GM12878 (cell line): Measurements from ENCODE around the gene PRKACG. TPM values are rescaled to one million over a fixed set of nuclear protein-coding genes. Genes with fewer than 3 reads are reported as not detected.

Source experiments
- ATAC-seq: fragments of 200-7000 bp; cut with Tn5 transposase; 3 replicates; pipeline ENCODE4 v1.9.1; 2020; ENCODE audit warnings: mild to moderate bottlenecking, moderate library complexity
- BruUV-seq: library from RNA; stranded (reverse); fragments of 400-500 nt; replicated peaks from 2 replicates; lab custom pipeline; 2021; lab: Mats Ljungman, UMichigan
- CTCF ChIA-PET: fragments of 300-600 bp; sonication (Branson Sonifier 250); formaldehyde crosslinking; extraction: SDS; loops from one replicate; lab custom pipeline; 2021; ENCODE audit warnings: inconsistent platforms; lab: Yijun Ruan, JAX
- POLR2A ChIA-PET: fragments of 350-600 bp; formaldehyde crosslinking; extraction: SDS; loops from one replicate; lab custom pipeline; 2021; ENCODE audit warnings: inconsistent platforms; lab: Charles Lee
- RAD21 ChIA-PET: fragments of 300-600 bp; sonication (Branson Sonifier 250); formaldehyde crosslinking; loops from one replicate; lab custom pipeline; 2023; ENCODE audit warnings: antibody characterized with exemption; ENCODE audit not compliant: unreplicated experiment; lab: Charles Lee
- SMC1A ChIA-PET: fragments of 300-600 bp; sonication (Branson Sonifier 250); formaldehyde crosslinking; loops from one replicate; lab custom pipeline; 2023; ENCODE audit not compliant: unreplicated experiment, uncharacterized antibody; lab: Charles Lee
- DNase-seq: peaks from one replicate; pipeline ENCODE4 v3.0.0-alpha.2; 2011; ENCODE audit warnings: low read depth, low spot score
- FAIRE-seq: peaks from 3 replicates; lab custom pipeline; 2011; peaks lifted over from hg19 to GRCh38; lab: Jason Lieb, UNC
- H2AFZ ChIP-seq: 2 replicates; pipeline ENCODE4 v1.6.0; 2011; ENCODE audit warnings: low read depth, low read length, control low read depth; ENCODE audit not compliant: control insufficient read depth
- H3K27ac ChIP-seq: 2 replicates; pipeline ENCODE4 v1.5.1; 2011; ENCODE audit warnings: control low read depth; ENCODE audit not compliant: control insufficient read depth, insufficient read depth
- H3K27me3 ChIP-seq, 2 experiments: replicated peaks in 1 of 2; 2 replicates each; pipeline versions ENCODE4 v1.6.0 to v1.6.1; 2011; ENCODE audit warnings: low read length in 1 of 2; ENCODE audit not compliant: control insufficient read depth in 2 of 2, insufficient read depth in 2 of 2
- H3K36me3 ChIP-seq, 2 experiments: 2 replicates each; pipeline ENCODE4 v1.5.1; 2011; ENCODE audit warnings: low read length in 1 of 2; ENCODE audit not compliant: control insufficient read depth in 2 of 2, insufficient read depth in 2 of 2
- H3K4me1 ChIP-seq: 2 replicates; pipeline ENCODE4 v1.6.1; 2011; ENCODE audit warnings: mild to moderate bottlenecking, low read length, moderate library complexity, mixed read lengths; ENCODE audit not compliant: control insufficient read depth, insufficient read depth
- H3K4me2 ChIP-seq: 2 replicates; pipeline ENCODE4 v1.6.0; 2011; ENCODE audit warnings: control low read depth; ENCODE audit not compliant: control insufficient read depth, insufficient read depth
- H3K4me3 ChIP-seq: fragments of 200-600 bp; sonication (generic); 2 replicates; pipeline ENCODE4 v1.5.1; 2016
- H3K79me2 ChIP-seq: 2 replicates; pipeline ENCODE4 v1.6.0; 2011; ENCODE audit warnings: low read length; ENCODE audit not compliant: control insufficient read depth, insufficient read depth
- H3K9ac ChIP-seq: 2 replicates; pipeline ENCODE4 v1.8.0; 2011; ENCODE audit warnings: low read length, control low read depth, mixed read lengths; ENCODE audit not compliant: control insufficient read depth, insufficient read depth
- H3K9me3 ChIP-seq: replicated peaks from 3 replicates; pipeline ENCODE4 v1.5.1; 2011; ENCODE audit warnings: mild to moderate bottlenecking, low read length; ENCODE audit not compliant: control insufficient read depth, insufficient read depth
- H4K20me1 ChIP-seq: 2 replicates; pipeline ENCODE4 v1.6.0; 2011; ENCODE audit not compliant: control insufficient read depth, insufficient read depth
- ATF2 ChIP-seq: IDR thresholded peaks from 2 replicates; pipeline ENCODE4 v1.6.1; 2012; ENCODE audit warnings: low read length, inconsistent platforms
- ATF3 ChIP-seq: IDR thresholded peaks from 2 replicates; pipeline ENCODE4 v1.6.1; 2011; ENCODE audit warnings: low read depth, mild to moderate bottlenecking, low read length, moderate library complexity, borderline replicate concordance; ENCODE audit errors: extremely low read depth
- CBFB ChIP-seq: IDR thresholded peaks from 2 replicates; pipeline ENCODE4 v1.6.1; 2016; ENCODE audit warnings: antibody characterized with exemption, low read depth
- CEBPB ChIP-seq, 2 experiments: fragments of 150-350 bp in 1 of 2; IDR thresholded peaks; 2 replicates each; pipeline ENCODE4 v1.6.1; 2012 to 2014; ENCODE audit warnings: low read depth in 2 of 2, low read length in 2 of 2, borderline replicate concordance in 1 of 2, inconsistent platforms in 1 of 2
- CEBPZ ChIP-seq: fragments of 150-350 bp; IDR thresholded peaks from 2 replicates; pipeline ENCODE4 v1.6.1; 2016; ENCODE audit warnings: low read depth, low read length
- CHD2 ChIP-seq: IDR thresholded peaks from 2 replicates; pipeline ENCODE4 v1.6.1; 2011; ENCODE audit warnings: low read depth, low read length, improper control_type of control experiment, borderline replicate concordance
- CREM ChIP-seq: IDR thresholded peaks from 2 replicates; pipeline ENCODE4 v1.6.1; 2014; ENCODE audit warnings: antibody characterized with exemption, low read depth
- CUX1 ChIP-seq: IDR thresholded peaks from 2 replicates; pipeline ENCODE4 v1.6.1; 2012; ENCODE audit warnings: improper control_type of control experiment, low read depth, low read length; ENCODE audit not compliant: insufficient replicate concordance
- HDAC6 ChIP-seq: fragments of 200-600 bp; sonication (generic); IDR thresholded peaks from one replicate; pipeline ENCODE4 v1.8.0; 2017; ENCODE audit warnings: antibody characterized with exemption; ENCODE audit not compliant: unreplicated experiment
- NFYB ChIP-seq: IDR thresholded peaks from 2 replicates; pipeline ENCODE4 v1.6.1; 2011; ENCODE audit warnings: low read depth, mild to moderate bottlenecking, low read length, improper control_type of control experiment, moderate library complexity; ENCODE audit not compliant: insufficient read depth
- SMAD5 ChIP-seq: IDR thresholded peaks from 2 replicates; pipeline ENCODE4 v1.6.1; 2016; ENCODE audit warnings: antibody characterized with exemption, low read depth
- SUZ12 ChIP-seq: fragments of 200-600 bp; sonication (generic); IDR thresholded peaks from one replicate; pipeline ENCODE4 v1.6.1; 2018; ENCODE audit warnings: antibody characterized with exemption, mild to moderate bottlenecking; ENCODE audit not compliant: unreplicated experiment
- WGBS: methylation state at CpG from one replicate; pipeline ENCODE4 v1.1.6; 2016; ENCODE audit warnings: low lambda C conversion rate; ENCODE audit not compliant: insufficient replicate concordance, insufficient coverage; ENCODE audit errors: missing lambda C conversion rate; 5-methylcytosine and 5-hydroxymethylcytosine counted together
- in situ Hi-C: fragments of 300-500 bp; cut with MboI; formaldehyde crosslinking; loops from 9 replicates; pipeline ENCODE4 v1.14.3; 2018; ENCODE audit warnings: mixed read lengths
- intact Hi-C: fragments of 100-400 bp; cut with micrococcal nuclease; formaldehyde crosslinking; loops from one replicate; pipeline ENCODE4 v1.14.2; 2022; ENCODE audit not compliant: unreplicated experiment
- polyA plus RNA-seq, 11 experiments: library from polyadenylated mRNA; depleted of rRNA in 4 of 11; unstranded in 6 of 11; stranded (reverse) in 5 of 11; fragments of >200 nt; fragmentation: Nextera tagmentation in 4 of 11; fragmentation: Illumina TruSeq in 1 of 11; extraction: Ambion mirVana in 4 of 11; extraction: Trizol in 1 of 11; gene quantifications; 1 replicate in 1 of 11; 2 replicates in 10 of 11; pipeline versions ENCODE4 v1.2.1 to v1.2.3, GENCODE V29; 2011 to 2016; ENCODE audit warnings: inconsistent platforms in 2 of 11, missing spikeins in 2 of 11, low read depth in 1 of 11
- total RNA-seq, 4 experiments: library from RNA; depleted of rRNA in 3 of 4; stranded (reverse); fragments of >200 nt in 3 of 4; fragmentation: Illumina TruSeq in 1 of 4; extraction: Trizol in 1 of 4; gene quantifications; 2 replicates each; pipeline versions ENCODE4 v1.2.1 to v1.2.3, GENCODE V29; 2013 to 2021

Gene PRKACG
- total and polyA plus RNA-seq, 10 of the 15 experiments (the other 5 are each of a cell fraction or from before 2014, with no cell fraction given): not detected

- no peaks in the 10 kb centered on the region for H4K20me1 ChIP-seq
- H3K27ac ChIP-seq: peak overlapping the region; percentile 58
- H3K27me3 ChIP-seq: no peaks in the 10 kb centered on the region
- H3K79me2 ChIP-seq: no peaks in the 10 kb centered on the region
- no peak overlapping the region for H3K4me3 ChIP-seq
- FAIRE-seq (no peak), DNase-seq (no peak), ATAC-seq (no peak)
- POLR2A ChIA-PET: interaction anchor here (0.7 to 1.6 kb wide), 3 partner anchors 14 to 27 kb away, joined by 3 to 5 read pairs (median 4); no protein-coding TSS in a partner anchor
- in situ Hi-C loops: no loop called here
- no peaks in the 10 kb centered on the region; a peak in 1 of 4 replicates for H3K36me3 ChIP-seq
- RAD21 ChIA-PET: interaction anchor here (0.8 to 1.3 kb wide), 5 partner anchors 13 to 40 kb away, joined by 3 read pairs; no protein-coding TSS in a partner anchor
- intact Hi-C loops: no loop called here
- SMC1A ChIA-PET: interaction anchor here (0.7 to 12.2 kb wide), 6 partner anchors 16 to 399 kb away, joined by 3 to 160 read pairs (median 4); no protein-coding TSS in a partner anchor
- CTCF ChIA-PET: interaction anchor here (0.6 to 2.3 kb wide), 6 partner anchors 10 to 494 kb away, joined by 3 to 9 read pairs (median 4); no protein-coding TSS in a partner anchor
- BruUV-seq: no TSS peak
- peak overlapping the region; percentile 64; the same call in 1 of the 2 replicates for H3K4me2 ChIP-seq
- 92% methylated on average over 3 of the region's 3 CpGs for WGBS
- peaks cover 66% of the 10 kb centered on the region for H3K4me1 ChIP-seq
- H3K9ac ChIP-seq: no peak overlapping the region
- no peak overlapping the region for H2AFZ ChIP-seq
- no peaks in the 10 kb centered on the region; the same call in 2 of the 3 replicates for H3K9me3 ChIP-seq
- TF ChIP-seq HDAC6: no peak
- TF ChIP-seq CEBPB (IDR thresholded peaks at IDR 0.05; ENCODE audit: borderline replicate concordance in 1 of 2, low read depth in 2 of 2, low read length in 2 of 2): no peak
- TF ChIP-seq ATF3: no peak
- TF ChIP-seq CREM: no peak
- TF ChIP-seq CEBPZ: no peak
- no peak for TF ChIP-seq SUZ12
- TF ChIP-seq CBFB: no peak
- TF ChIP-seq SMAD5: no peak
- no peak for TF ChIP-seq NFYB
- TF ChIP-seq CHD2: no peak
- no peak for TF ChIP-seq ATF2
- no peak for TF ChIP-seq CUX1
These were observed 33.5 kb downstream of the PRKACG start for GRCh38 chr9:68980341-68980914.
